A549 (cell line): ENCODE results near the gene CUL1.

Source experiments
- CHD2 ChIP-seq: fragments of 150-350 bp; IDR thresholded peaks from 2 replicates; pipeline ENCODE4 v1.6.1; 2014; ENCODE audit warnings: low read length; ENCODE audit not compliant: partially characterized antibody
- CTCF ChIP-seq: fragments of >200 bp; sonication (Bioruptor Twin); formaldehyde crosslinking; IDR thresholded peaks from 3 replicates; pipeline ENCODE4 v1.5.1; 2016
- EP300 ChIP-seq, 2 experiments: fragments of >200 bp; sonication (Bioruptor Twin); formaldehyde crosslinking; IDR thresholded peaks; 2 replicates in 1 of 2; 3 replicates in 1 of 2; pipeline ENCODE4 v1.6.1; 2016 to 2017
- HDAC2 ChIP-seq: fragments of 200-600 bp; sonication (generic); IDR thresholded peaks from 2 replicates; pipeline ENCODE4 v1.6.1; 2016
- JUN ChIP-seq, 2 experiments: fragments of >200 bp; sonication (Bioruptor Twin); formaldehyde crosslinking; IDR thresholded peaks; 2 replicates in 1 of 2; 3 replicates in 1 of 2; pipeline ENCODE4 v1.6.1; 2016 to 2017
- MYC ChIP-seq: IDR thresholded peaks from 2 replicates; pipeline ENCODE4 v1.6.1; 2012; ENCODE audit warnings: mild to moderate bottlenecking, inconsistent platforms, low read length, improper control_type of control experiment, borderline replicate concordance
- POLR2A ChIP-seq: IDR thresholded peaks from 2 replicates; pipeline ENCODE4 v1.6.1; 2012; ENCODE audit warnings: mild to moderate bottlenecking, low read length
- RCOR1 ChIP-seq: fragments of 150-350 bp; IDR thresholded peaks from 2 replicates; pipeline ENCODE4 v1.6.1; 2014; ENCODE audit warnings: antibody characterized with exemption, low read length, low read depth
- REST ChIP-seq: fragments of 200-600 bp; sonication (generic); IDR thresholded peaks from 2 replicates; pipeline ENCODE4 v1.6.1; 2016; ENCODE audit warnings: antibody characterized with exemption, mild to moderate bottlenecking, moderate library complexity
- SMC3 ChIP-seq: fragments of >200 bp; sonication (Bioruptor Twin); formaldehyde crosslinking; IDR thresholded peaks from 3 replicates; pipeline ENCODE4 v1.6.1; 2018; ENCODE audit warnings: inconsistent platforms
- TP53 ChIP-seq: fragments of 250-450 bp; sonication (Bioruptor Pico); IDR thresholded peaks from 2 replicates; pipeline ENCODE4 v1.5.0; 2021; ENCODE audit warnings: mild to moderate bottlenecking, moderate library complexity
- USF2 ChIP-seq: fragments of 450-650 bp; IDR thresholded peaks from 2 replicates; pipeline ENCODE4 v1.6.1; 2014; ENCODE audit warnings: antibody characterized with exemption
- ZFP36 ChIP-seq: fragments of 450-650 bp; IDR thresholded peaks from 2 replicates; pipeline ENCODE4 v1.6.1; 2014; ENCODE audit warnings: borderline replicate concordance; ENCODE audit not compliant: partially characterized antibody
- TF ChIP-seq, protein P1 (sequence below): IDR thresholded peaks from 2 replicates; pipeline ENCODE4 v1.6.1; 2012; ENCODE audit warnings: low read depth, borderline replicate concordance

DNA sequence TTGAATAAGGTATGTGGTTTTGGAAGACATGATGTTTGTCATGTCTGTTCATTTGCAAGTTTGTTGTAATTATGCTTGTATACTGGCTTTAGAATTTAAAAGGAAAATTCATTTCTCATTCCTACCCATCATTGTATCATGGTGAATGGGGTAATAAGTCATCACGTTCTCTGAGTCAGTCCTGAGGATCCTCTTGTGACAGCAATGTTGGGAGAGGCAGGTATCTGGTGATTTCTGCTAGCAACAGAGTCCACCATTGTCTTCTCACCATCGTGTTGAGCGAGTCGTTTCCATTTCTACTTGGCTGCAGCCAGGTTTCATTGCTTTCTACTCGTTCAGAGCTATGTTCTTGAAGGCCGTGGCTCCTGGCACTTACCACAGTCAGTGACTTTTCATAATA is 16.3 kb downstream of the CUL1 start:
- TF ChIP-seq RCOR1: no peak
- TF ChIP-seq JUN (IDR thresholded peaks at IDR 0.05): no peak
- TF ChIP-seq CHD2: no peak
- no peak for TF ChIP-seq TP53 (CRISPR knock-in tag)
- no peak for TF ChIP-seq CTCF
- TF ChIP-seq POLR2A: no peak
- TF ChIP-seq, protein P1, sequence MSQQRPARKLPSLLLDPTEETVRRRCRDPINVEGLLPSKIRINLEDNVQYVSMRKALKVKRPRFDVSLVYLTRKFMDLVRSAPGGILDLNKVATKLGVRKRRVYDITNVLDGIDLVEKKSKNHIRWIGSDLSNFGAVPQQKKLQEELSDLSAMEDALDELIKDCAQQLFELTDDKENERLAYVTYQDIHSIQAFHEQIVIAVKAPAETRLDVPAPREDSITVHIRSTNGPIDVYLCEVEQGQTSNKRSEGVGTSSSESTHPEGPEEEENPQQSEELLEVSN: no peak
- TF ChIP-seq HDAC2: no peak
- no peak for TF ChIP-seq SMC3
- no peak for TF ChIP-seq EP300 (IDR thresholded peaks at IDR 0.05)
- no peak for TF ChIP-seq REST
- TF ChIP-seq MYC: no peak
- no peak for TF ChIP-seq USF2
- no peak for TF ChIP-seq ZFP36
